ENCODE results near the gene ERRFI1. TPM values are rescaled to one million over a fixed set of nuclear protein-coding genes. Genes with fewer than 3 reads are reported as not detected.
A peak's percentile ranks its signal among the peaks of the same experiment; 100 is the strongest.

ERRFI1 gene
- total RNA-seq, 1 donor from 2014 or later = 62.3 TPM

GRCh38 chr1:8019229-8019620 lies 6.9 kb downstream of the ERRFI1 start:
- DNase-seq (ENCODE audit: low spot score) = no peak

- DNase-seq (ENCODE audit: low spot score) = no peak
Measured at GRCh38 chr1:8018492-8019228, 7.4 kb downstream of the ERRFI1 start.

GRCh38 chr1:8017495-8018197 lies 8.5 kb downstream of the ERRFI1 start:
- no peak for DNase-seq (ENCODE audit: low spot score)

GRCh38 chr1:8016895-8017241 lies 9.2 kb downstream of the ERRFI1 start:
- no peak for DNase-seq (ENCODE audit: low spot score)

DNA sequence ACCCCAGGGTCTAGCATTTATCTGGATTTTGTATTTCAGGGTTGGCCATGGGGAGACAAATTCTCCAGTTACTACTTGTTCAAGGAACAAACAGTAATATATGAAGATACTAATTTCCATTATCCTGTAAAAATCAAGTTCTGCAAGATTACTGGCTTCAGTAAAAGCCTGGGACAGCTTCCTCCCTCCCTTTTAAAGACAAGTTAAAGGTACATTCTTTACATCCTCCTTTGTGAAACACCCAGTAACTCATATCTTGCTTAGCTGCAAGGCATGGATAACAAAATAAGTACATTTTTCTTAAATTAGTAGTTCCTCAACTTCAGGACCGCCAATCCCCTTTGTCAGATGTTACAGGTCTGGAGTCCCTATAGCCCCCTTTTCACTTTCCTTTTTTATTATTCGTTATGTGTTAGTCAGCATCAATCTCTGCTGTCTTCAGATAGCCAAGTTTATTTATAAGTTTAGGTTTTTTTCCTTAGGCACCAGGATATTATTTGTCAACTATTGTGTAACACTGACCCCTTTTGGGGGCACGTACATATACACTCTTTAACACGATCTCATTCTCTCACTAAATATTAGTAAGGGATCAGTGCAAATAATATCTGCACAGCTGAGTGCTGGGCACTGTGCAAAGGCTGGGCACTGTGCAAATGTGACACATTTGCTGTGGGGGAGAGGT lies 9.8 kb downstream of the ERRFI1 start:
- DNase-seq (ENCODE audit: low spot score) = no peak

DNA sequence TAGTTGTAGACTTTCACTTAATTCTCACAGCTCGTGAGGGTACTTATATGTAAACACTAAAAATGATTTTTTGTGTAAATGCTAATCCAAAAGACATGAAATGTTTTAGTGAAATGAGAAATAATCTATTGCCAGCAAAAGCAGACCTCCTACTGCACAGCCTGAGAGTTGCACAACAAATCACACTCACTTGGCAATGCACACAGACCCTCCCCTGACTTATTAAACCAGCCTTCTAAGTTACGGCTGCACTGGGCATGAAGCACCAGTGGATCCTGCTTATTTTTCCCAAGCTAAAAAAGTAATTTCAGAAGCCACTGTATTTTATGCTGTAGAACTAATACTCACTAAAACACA lies 10.3 kb downstream of the ERRFI1 start:
- DNase-seq (ENCODE audit: low spot score) = no peak

DNA sequence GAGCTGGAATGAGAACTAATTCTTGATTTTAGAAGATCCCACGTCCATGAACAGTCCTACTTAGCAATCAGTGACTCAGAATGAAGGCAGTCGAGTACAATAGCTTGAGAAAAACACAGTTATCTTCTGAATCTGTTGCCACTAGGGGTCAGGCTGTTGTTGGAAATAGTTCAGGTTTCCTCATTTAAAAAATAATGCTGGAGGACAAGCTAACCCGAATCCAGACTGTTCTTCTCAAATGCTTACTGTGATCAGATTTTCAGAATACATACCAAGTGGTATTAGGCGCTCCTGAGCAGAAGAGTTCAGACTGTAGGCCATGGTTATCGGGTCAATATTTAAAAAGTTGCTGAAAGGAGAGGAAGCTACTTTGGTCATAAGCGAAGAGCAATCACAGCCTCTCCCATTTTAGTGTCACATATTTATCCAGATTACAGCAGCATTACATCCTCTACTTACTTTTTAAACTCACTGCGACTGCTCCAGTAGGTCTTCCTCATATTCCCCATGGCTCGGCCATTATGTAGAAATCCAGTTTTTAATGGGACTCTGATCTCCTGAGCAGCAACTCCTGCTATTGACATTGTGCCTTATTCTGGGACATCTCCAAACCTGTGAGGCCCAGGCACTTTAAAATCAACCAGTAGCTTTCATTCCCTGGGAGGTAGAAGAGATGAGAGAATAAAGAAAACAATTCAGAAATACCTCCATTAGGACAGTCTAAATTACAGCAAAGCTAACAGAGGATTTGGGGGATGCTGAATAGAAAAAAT lies 10.9 kb downstream of the ERRFI1 start:
- DNase-seq (ENCODE audit: low spot score) = peak; percentile 69

GRCh38 chr1:8014381-8014988 lies 11.6 kb downstream of the ERRFI1 start:
- DNase-seq (ENCODE audit: low spot score) = no peak

DNA sequence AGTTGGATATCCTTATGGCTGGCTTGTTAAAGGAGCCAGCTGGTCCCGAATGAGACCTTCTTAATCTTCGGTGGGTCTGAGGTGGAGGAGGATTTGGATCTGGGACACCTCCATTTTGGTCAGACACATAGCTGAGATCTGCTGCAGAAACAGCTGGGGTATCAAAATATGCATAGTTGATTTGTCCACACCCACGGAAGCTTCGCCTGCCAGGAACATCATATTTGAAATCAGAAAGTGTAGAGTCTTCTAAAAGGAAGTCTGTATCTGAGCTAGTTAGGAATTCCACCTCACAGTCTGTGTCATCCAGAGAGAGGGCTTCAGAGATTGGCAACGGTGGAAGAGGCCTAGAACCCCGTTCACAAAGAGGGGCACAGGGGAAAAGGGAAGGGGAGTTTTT lies 12.3 kb downstream of the ERRFI1 start:
- DNase-seq (ENCODE audit: low spot score) = no peak

GRCh38 chr1:8013399-8013798 lies 12.7 kb downstream of the ERRFI1 start:
- no peak for DNase-seq (ENCODE audit: low spot score)

GRCh38 chr1:8012955-8013354 lies 13.2 kb downstream of the ERRFI1 start:
- DNase-seq (ENCODE audit: low spot score) = no peak

- DNase-seq (ENCODE audit: low spot score) = no peak
Measured at GRCh38 chr1:8011923-8012858, 13.9 kb downstream of the ERRFI1 start.

DNA sequence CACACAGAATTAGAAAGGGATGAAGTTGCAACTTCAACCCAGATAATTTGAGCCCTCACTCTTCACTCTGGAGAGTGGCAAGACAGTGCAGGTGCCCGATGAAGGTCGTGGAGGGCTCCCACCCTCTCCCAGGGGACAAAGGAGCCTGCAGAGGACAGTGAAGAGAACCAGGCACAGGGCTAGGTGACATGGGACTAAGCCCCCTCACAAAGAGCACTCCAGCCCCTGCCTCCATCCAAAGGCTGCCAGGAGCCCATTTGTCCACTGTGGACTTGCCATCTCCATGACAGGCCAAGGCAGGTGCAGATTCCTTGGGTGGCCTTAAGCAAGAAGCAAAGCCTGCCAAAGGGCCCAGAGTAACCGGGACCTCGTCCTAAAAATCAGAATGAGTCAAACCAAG lies 15.1 kb downstream of the ERRFI1 start:
- no peak for DNase-seq (ENCODE audit: low spot score)

DNA sequence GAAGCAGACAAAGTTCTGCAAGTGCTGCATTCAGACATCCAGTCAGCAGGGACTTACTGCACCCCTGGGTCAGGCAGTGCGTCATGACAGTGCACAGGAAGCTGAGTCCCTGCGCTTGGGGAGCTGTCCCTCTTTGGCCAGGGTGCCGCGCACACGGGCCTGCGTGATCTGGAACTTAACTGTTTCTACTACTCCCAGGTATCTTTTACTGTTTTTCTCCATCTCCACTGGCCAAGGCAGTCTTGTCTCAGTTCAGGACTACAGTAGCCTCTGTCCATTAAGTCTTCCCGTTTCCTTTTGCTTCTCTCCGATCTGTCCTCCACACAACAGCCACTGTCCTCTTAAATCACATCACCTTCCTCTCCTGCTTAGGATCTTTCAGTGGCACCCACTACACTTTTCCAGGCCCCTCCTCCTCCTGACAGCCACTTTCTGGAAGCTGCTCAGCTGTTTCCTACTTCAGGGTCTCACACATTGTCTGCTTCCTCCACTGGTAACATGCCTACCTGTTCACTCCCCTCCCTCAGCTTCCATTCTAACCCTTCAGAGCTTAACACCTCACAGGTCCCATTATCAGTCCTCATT lies 15.9 kb downstream of the ERRFI1 start:
- no peak for DNase-seq (ENCODE audit: low spot score)

GRCh38 chr1:8009043-8010002 lies 16.8 kb downstream of the ERRFI1 start:
- DNase-seq (ENCODE audit: low spot score) = no peak

DNA sequence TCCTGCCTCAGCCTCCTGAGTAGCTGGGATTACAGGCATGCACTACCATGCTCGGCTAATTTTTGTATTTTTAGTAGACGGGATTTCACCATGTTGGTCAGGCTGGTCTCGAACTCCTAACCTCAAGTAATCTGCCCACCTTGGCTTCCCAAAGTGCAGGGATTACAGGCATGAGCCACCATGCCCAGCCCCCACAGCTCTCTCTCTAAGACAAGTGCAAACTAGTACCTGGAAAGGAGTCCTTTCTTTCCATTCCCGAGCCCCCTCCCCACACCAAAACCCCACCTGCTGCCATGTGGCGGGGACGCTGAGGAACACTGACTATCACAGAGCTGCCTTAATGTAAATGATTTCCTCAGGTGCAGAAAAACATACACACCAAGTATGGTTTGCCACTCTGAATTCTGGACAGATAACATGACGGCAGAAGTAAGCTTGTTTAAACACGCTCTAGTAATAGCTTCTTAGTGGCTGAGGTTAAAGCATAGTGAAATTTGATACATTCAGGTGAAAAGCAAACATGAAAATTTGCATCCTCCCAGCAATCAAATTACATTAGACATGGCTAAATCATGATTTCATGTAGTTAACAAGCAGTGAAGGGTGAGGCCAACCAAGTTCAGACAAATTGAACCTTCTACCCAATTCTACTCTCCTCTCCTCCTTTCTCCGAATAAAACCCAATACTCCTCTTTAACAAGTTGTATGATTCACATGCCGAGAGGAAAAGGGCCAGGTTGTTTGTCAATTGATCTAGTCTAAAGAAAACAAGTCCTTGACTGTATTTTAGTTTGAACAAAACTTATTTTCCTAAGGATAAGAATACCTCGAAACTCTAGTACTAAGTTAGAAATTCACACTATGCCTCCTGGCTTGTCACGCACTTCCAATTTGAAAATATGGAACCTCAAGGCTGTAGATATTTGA lies 19.8 kb downstream of the ERRFI1 start:
- DNase-seq (ENCODE audit: low spot score) = no peak

- DNase-seq (ENCODE audit: low spot score) = peak; percentile 87
Measured at GRCh38 chr1:8004803-8005573, 21.1 kb downstream of the ERRFI1 start.
